ENCODE results near the gene FOXO4. TPM values are rescaled to one million over a fixed set of nuclear protein-coding genes. Genes with fewer than 3 reads are reported as not detected.

FOXO4 gene
- total RNA-seq, 1 donor from 2014 or later: 10.6 TPM

- peaks cover 81% of the 10 kb centered on the region for H3K36me3 Mint-ChIP-seq (ENCODE audit: low read depth)
- H3K9me3 Mint-ChIP-seq: no peaks in the 10 kb centered on the region
- H3K4me1 Mint-ChIP-seq (ENCODE audit: low read depth): peaks cover 11% of the 10 kb centered on the region
- H3K4me3 Mint-ChIP-seq (ENCODE audit: low read depth): no peak overlapping the region
- intact Hi-C loops (cut with micrococcal nuclease): no loop called here
- peak overlapping the region; percentile 82 for H3K27ac Mint-ChIP-seq
- H3K27me3 Mint-ChIP-seq (ENCODE audit: low read depth): no peaks in the 10 kb centered on the region
- DNase-seq (ENCODE audit: low spot score): no peak
These were observed 32.6 kb downstream of the FOXO4 start for GRCh38 chrX:71128166-71128833.

GRCh38 chrX:71128915-71129765, 33.5 kb downstream of the FOXO4 start:
- intact Hi-C loops (cut with micrococcal nuclease): loop anchor here (1.0 kb wide), 1 partner anchor 31 kb away; no protein-coding TSS in a partner anchor
- Mint-ChIP-seq H3K4me1 (ENCODE audit: low read depth) (peaks cover 11% of the 10 kb centered on the region), H3K4me3 (ENCODE audit: low read depth) (peak overlapping the region; percentile 58)

GRCh38 chrX:71131510-71131909, 35.9 kb downstream of the FOXO4 start:
- Mint-ChIP-seq H3K9me3 (no peaks in the 10 kb centered on the region), H3K4me1 (ENCODE audit: low read depth) (peaks cover 11% of the 10 kb centered on the region), H3K27me3 (ENCODE audit: low read depth) (no peaks in the 10 kb centered on the region), H3K36me3 (ENCODE audit: low read depth) (peaks cover 79% of the 10 kb centered on the region), H3K27ac (no peak overlapping the region), H3K4me3 (ENCODE audit: low read depth) (no peak overlapping the region)
- no peak for DNase-seq (ENCODE audit: low spot score)
- intact Hi-C loops (cut with micrococcal nuclease): no loop called here

More at GRCh38 chrX:71128915-71129765, 33.5 kb downstream of the FOXO4 start:
- Mint-ChIP-seq H3K36me3 (ENCODE audit: low read depth) (peaks cover 76% of the 10 kb centered on the region), H3K27ac (peak overlapping the region; percentile 82), H3K27me3 (ENCODE audit: low read depth) (no peaks in the 10 kb centered on the region), H3K9me3 (no peaks in the 10 kb centered on the region)
- peak; percentile 55 for DNase-seq (ENCODE audit: low spot score)

GRCh38 chrX:71140440-71140839, 44.8 kb downstream of the FOXO4 start:
- no peak for DNase-seq (ENCODE audit: low spot score)
- H3K27me3 Mint-ChIP-seq (ENCODE audit: low read depth): no peaks in the 10 kb centered on the region
- intact Hi-C loops (cut with micrococcal nuclease): no loop called here
- no peak overlapping the region for H3K27ac Mint-ChIP-seq
- H3K9me3 Mint-ChIP-seq: no peaks in the 10 kb centered on the region
- H3K4me3 Mint-ChIP-seq (ENCODE audit: low read depth): no peak overlapping the region
- H3K4me1 Mint-ChIP-seq (ENCODE audit: low read depth): peaks cover 4% of the 10 kb centered on the region
- H3K36me3 Mint-ChIP-seq (ENCODE audit: low read depth): peaks cover 50% of the 10 kb centered on the region

GRCh38 chrX:71143508-71143907, 47.9 kb downstream of the FOXO4 start:
- Mint-ChIP-seq H3K27ac (no peak overlapping the region), H3K4me3 (ENCODE audit: low read depth) (no peak overlapping the region), H3K27me3 (ENCODE audit: low read depth) (no peaks in the 10 kb centered on the region), H3K36me3 (ENCODE audit: low read depth) (peaks cover 22% of the 10 kb centered on the region), H3K9me3 (no peaks in the 10 kb centered on the region), H3K4me1 (ENCODE audit: low read depth) (peaks cover 9% of the 10 kb centered on the region)
- DNase-seq (ENCODE audit: low spot score): no peak
- intact Hi-C loops (cut with micrococcal nuclease): no loop called here

GRCh38 chrX:71144651-71145050, 49.0 kb downstream of the FOXO4 start, which contains the start of gene NLGN3:
Gene NLGN3, plus strand, starts transcription at chrX:71144841. Its CDS starts 2,909 bp downstream, at chrX:71147750.
- Mint-ChIP-seq H3K4me1 (ENCODE audit: low read depth) (peaks cover 5% of the 10 kb centered on the region), H3K27ac (no peak within 1 kb of the TSS), H3K27me3 (ENCODE audit: low read depth) (no peaks in the 10 kb centered on the region), H3K36me3 (ENCODE audit: low read depth) (peaks cover 13% of the 10 kb centered on the region), H3K9me3 (no peaks in the 10 kb centered on the region), H3K4me3 (ENCODE audit: low read depth) (no peak within 1 kb of the TSS)
- no peak for DNase-seq (ENCODE audit: low spot score)
- intact Hi-C loops (cut with micrococcal nuclease): no loop called here

GRCh38 chrX:71147496-71148277, 52.0 kb downstream of the FOXO4 start:
- no peaks in the 10 kb centered on the region for H3K27me3 Mint-ChIP-seq (ENCODE audit: low read depth)
- no peaks in the 10 kb centered on the region for H3K36me3 Mint-ChIP-seq (ENCODE audit: low read depth)
- H3K27ac Mint-ChIP-seq: no peak overlapping the region
- H3K4me1 Mint-ChIP-seq (ENCODE audit: low read depth): peaks cover 5% of the 10 kb centered on the region
- H3K4me3 Mint-ChIP-seq (ENCODE audit: low read depth): no peak overlapping the region
- intact Hi-C loops (cut with micrococcal nuclease): no loop called here
- H3K9me3 Mint-ChIP-seq: no peaks in the 10 kb centered on the region
- DNase-seq (ENCODE audit: low spot score): no peak

- Mint-ChIP-seq H3K4me3 (ENCODE audit: low read depth) (no peak overlapping the region), H3K27me3 (ENCODE audit: low read depth) (no peaks in the 10 kb centered on the region), H3K36me3 (ENCODE audit: low read depth) (no peaks in the 10 kb centered on the region), H3K27ac (no peak overlapping the region), H3K4me1 (ENCODE audit: low read depth) (peaks cover 5% of the 10 kb centered on the region), H3K9me3 (no peaks in the 10 kb centered on the region)
- intact Hi-C loops (cut with micrococcal nuclease): no loop called here
- no peak for DNase-seq (ENCODE audit: low spot score)
These were observed 52.6 kb downstream of the FOXO4 start for GRCh38 chrX:71148278-71148663.

GRCh38 chrX:71151366-71151765, 55.7 kb downstream of the FOXO4 start:
- no peak overlapping the region for H3K27ac Mint-ChIP-seq
- intact Hi-C loops (cut with micrococcal nuclease): no loop called here
- H3K36me3 Mint-ChIP-seq (ENCODE audit: low read depth): peaks cover 4% of the 10 kb centered on the region
- H3K4me3 Mint-ChIP-seq (ENCODE audit: low read depth): no peak overlapping the region
- no peaks in the 10 kb centered on the region for H3K27me3 Mint-ChIP-seq (ENCODE audit: low read depth)
- H3K9me3 Mint-ChIP-seq: no peaks in the 10 kb centered on the region
- no peak for DNase-seq (ENCODE audit: low spot score)
- peaks cover 2% of the 10 kb centered on the region for H3K4me1 Mint-ChIP-seq (ENCODE audit: low read depth)

Other genes starting within 250 kb of the FOXO4 start
- gene TEX11, start 187.1 kb upstream of the FOXO4 start, total RNA-seq: 0.07 TPM in 1 of 2 replicates, not detected in the other
- gene SLC7A3, start 164.8 kb upstream of the FOXO4 start, total RNA-seq: 0.07 TPM in 1 of 2 replicates, not detected in the other
- 49.9 and 50.1 TPM in 2 replicates for gene SNX12, start 27.5 kb upstream of the FOXO4 start, total RNA-seq
- 22.7 and 26.3 TPM in 2 replicates for gene CXorf65, start 10.9 kb downstream of the FOXO4 start, total RNA-seq
- 358 and 366 TPM in 2 replicates for gene IL2RG, start 15.7 kb downstream of the FOXO4 start, total RNA-seq
- 71.1 and 71.3 TPM in 2 replicates for gene MED12, start 22.7 kb downstream of the FOXO4 start, total RNA-seq
- gene NLGN3, start 49.0 kb downstream of the FOXO4 start, total RNA-seq: 0.78 and 0.94 TPM in 2 replicates
- not detected in 2 replicates for gene GJB1, start 127.4 kb downstream of the FOXO4 start, total RNA-seq
- gene ZMYM3, start 158.3 kb downstream of the FOXO4 start, total RNA-seq: 26.8 and 31.4 TPM in 2 replicates
- gene NONO, start 187.8 kb downstream of the FOXO4 start, total RNA-seq: 585 and 612 TPM in 2 replicates
- gene ITGB1BP2, start 205.9 kb downstream of the FOXO4 start, total RNA-seq: 6.1 and 6.5 TPM in 2 replicates

Data from activated T-helper 2 cell treated with anti-CD3 and anti-CD28 coated beads, Interferon-gamma antibody, Interleukin-2, Interleukin-4, amounts not matched to agents 10 μg/mL and 5 μg/mL and 100 μg/mL, durations not matched to agents 14 hours and 24 hours and 36 hours (primary cell).